K562 (cell line): ENCODE measurements around the gene ADAM22. TPM values are rescaled to one million over a fixed set of nuclear protein-coding genes. Genes with fewer than 3 reads are reported as not detected.
"Not testable (repeated sequence)": the region's sequence is repeated elsewhere in the genome, so short reads cannot be mapped to it uniquely, and the experiment has no call there.

Experiments
- ATAC-seq: fragments of 200-7000 bp; cut with Tn5 transposase; 3 replicates; pipeline ENCODE4 v1.9.1; 2020; ENCODE audit warnings: moderate library complexity
- BruUV-seq: library from RNA; stranded (reverse); fragments of 400-500 nt; replicated peaks from 2 replicates; lab custom pipeline; 2021; lab: Mats Ljungman, UMichigan
- CTCF ChIA-PET: fragments of 300-600 bp; formaldehyde crosslinking; extraction: SDS; loops from one replicate; lab custom pipeline; 2021; ENCODE audit warnings: low intra/inter-chr PET ratio; lab: Yijun Ruan, JAX
- POLR2A ChIA-PET: fragments of 300-600, 350-650 bp; sonication (Branson Sonifier 250); formaldehyde crosslinking; extraction: SDS; loops from one replicate; lab custom pipeline; 2021; ENCODE audit warnings: antibody characterized with exemption, inconsistent platforms; lab: Yijun Ruan, JAX
- DNase-seq, 4 experiments: peaks; one replicate each; pipeline versions ENCODE4 v3.0.0 to v3.0.0-alpha.2; 2011 to 2018; ENCODE audit warnings: low spot score in 3 of 4, mixed read lengths in 3 of 4; ENCODE audit errors: extremely low read depth in 1 of 4
- FAIRE-seq: peaks from 2 replicates; lab custom pipeline; 2011; peaks lifted over from hg19 to GRCh38; lab: Jason Lieb, UNC
- H2AFZ ChIP-seq: 2 replicates; pipeline ENCODE4 v1.6.0; 2011; ENCODE audit warnings: low read depth, low read length, control low read depth, inconsistent platforms
- H3K27ac ChIP-seq: fragments of 200-600 bp; 3 replicates; pipeline ENCODE4 v1.8.0; 2011; ENCODE audit warnings: low read depth, mild to moderate bottlenecking, control low read depth, inconsistent platforms, low read length, moderate library complexity, mixed read lengths; ENCODE audit errors: extremely low read depth
- H3K27me3 ChIP-seq, 2 experiments: fragments of 300-600 bp in 1 of 2; 2 replicates in 1 of 2; 3 replicates in 1 of 2; pipeline versions ENCODE4 v1.6.0 to v1.8.0; 2011; ENCODE audit warnings: inconsistent platforms in 2 of 2, low read length in 2 of 2, mild to moderate bottlenecking in 1 of 2, mixed read lengths in 1 of 2, moderate library complexity in 1 of 2; ENCODE audit not compliant: control insufficient read depth in 2 of 2, insufficient read depth in 2 of 2
- H3K36me3 ChIP-seq: fragments of 300-600 bp; 3 replicates; pipeline ENCODE4 v1.8.0; 2011; ENCODE audit warnings: mild to moderate bottlenecking, low read length, inconsistent platforms; ENCODE audit not compliant: control insufficient read depth, insufficient read depth
- H3K4me1 ChIP-seq, 2 experiments: fragments of 200-600 bp in 1 of 2; replicated peaks in 1 of 2; 2 replicates in 1 of 2; 3 replicates in 1 of 2; pipeline versions ENCODE4 v1.5.1 to v1.8.0; 2011; ENCODE audit warnings: inconsistent platforms in 2 of 2, low read length in 2 of 2, mild to moderate bottlenecking in 1 of 2, mixed read lengths in 1 of 2, moderate library complexity in 1 of 2; ENCODE audit not compliant: control insufficient read depth in 2 of 2, insufficient read depth in 2 of 2
- H3K4me2 ChIP-seq: 2 replicates; pipeline ENCODE4 v1.6.1; 2011; ENCODE audit warnings: low read length, control low read depth, inconsistent platforms, mixed read lengths; ENCODE audit not compliant: insufficient read depth
- H3K4me3 ChIP-seq: fragments of 200-600 bp; sonication (generic), shearing (Covaris generic); 2 replicates; pipeline ENCODE4 v1.5.1; 2016; ENCODE audit warnings: control low read depth, inconsistent platforms
- H3K79me2 ChIP-seq: fragments of 200-600 bp; 3 replicates; pipeline ENCODE4 v1.8.0; 2011; ENCODE audit warnings: low read length, inconsistent platforms; ENCODE audit not compliant: control insufficient read depth, insufficient read depth
- H3K9ac ChIP-seq, 2 experiments: 2 replicates each; pipeline versions ENCODE4 v1.6.0 to v1.6.1; 2011; ENCODE audit warnings: low read depth in 2 of 2, low read length in 2 of 2, control low read depth in 1 of 2, inconsistent platforms in 1 of 2, mild to moderate bottlenecking in 1 of 2, mixed read lengths in 1 of 2; ENCODE audit not compliant: insufficient read depth in 1 of 2
- H3K9me1 ChIP-seq: one replicate; pipeline ENCODE4 v1.6.0; 2011; ENCODE audit warnings: inconsistent platforms, mild to moderate bottlenecking, low read length, moderate library complexity; ENCODE audit not compliant: control insufficient read depth, insufficient read depth
- H3K9me3 ChIP-seq: replicated peaks from 2 replicates; pipeline ENCODE4 v1.5.1; 2011; ENCODE audit warnings: low read depth, low read length, inconsistent platforms; ENCODE audit not compliant: control insufficient read depth, insufficient read depth
- H4K20me1 ChIP-seq: replicated peaks from 2 replicates; pipeline ENCODE4 v1.6.1; 2011; ENCODE audit warnings: low read length, inconsistent platforms, mixed read lengths; ENCODE audit not compliant: control insufficient read depth, insufficient read depth
- E2F8 ChIP-seq: fragments of 450-650 bp; IDR thresholded peaks from 2 replicates; pipeline ENCODE4 v1.7.1; 2018; ENCODE audit warnings: mild to moderate bottlenecking, low read depth; ENCODE audit not compliant: partially characterized antibody
- POLR2A ChIP-seq: fragments of 450-650 bp; conservative IDR thresholded peaks from 2 replicates; pipeline ENCODE4 v1.6.1; 2016
- POLR2AphosphoS5 ChIP-seq: IDR thresholded peaks from 2 replicates; pipeline ENCODE4 v1.6.1; 2011; ENCODE audit warnings: mild to moderate bottlenecking, low read depth, low read length, moderate library complexity; ENCODE audit not compliant: control insufficient read depth, insufficient read depth
- POLR2B ChIP-seq: fragments of 450-650 bp; IDR thresholded peaks from 2 replicates; pipeline ENCODE4 v1.6.1; 2018; ENCODE audit warnings: low read depth; ENCODE audit not compliant: partially characterized antibody
- SUPT5H ChIP-seq: fragments of 450-650 bp; IDR thresholded peaks from 2 replicates; pipeline ENCODE4 v1.6.1; 2016
- ZBTB33 ChIP-seq: sonication (generic); formaldehyde crosslinking; IDR thresholded peaks from 2 replicates; pipeline ENCODE4 v1.8.1; 2023; ENCODE audit warnings: mild to moderate bottlenecking, missing genetic modification reagents
- WGBS: fragments of 100-300 bp; shearing (Covaris generic); methylation state at CpG from one replicate; pipeline ENCODE4 v1.1.6; 2016; ENCODE audit warnings: low coverage, mixed read lengths; ENCODE audit not compliant: insufficient coverage; ENCODE audit errors: missing lambda C conversion rate; 5-methylcytosine and 5-hydroxymethylcytosine counted together
- in situ Hi-C: fragments of 300-500 bp; cut with MboI; formaldehyde crosslinking; loops from 4 replicates; pipeline ENCODE4 v1.15.0; 2018; ENCODE audit warnings: inconsistent platforms, mixed read lengths
- intact Hi-C: fragments of 100-400 bp; cut with micrococcal nuclease; formaldehyde crosslinking; loops from 2 replicates; pipeline ENCODE4 v1.14.2; 2022
- polyA plus RNA-seq, 8 experiments: library from polyadenylated mRNA; depleted of rRNA in 4 of 8; stranded (reverse) in 5 of 8; unstranded in 3 of 8; fragments of >200 nt; fragmentation: Nextera tagmentation in 2 of 8; fragmentation: Illumina TruSeq in 1 of 8; extraction: Ambion mirVana in 2 of 8; extraction: Trizol in 1 of 8; gene quantifications; 2 replicates each; pipeline versions ENCODE4 v1.2.1 to v1.2.3, GENCODE V29; 2011 to 2014; ENCODE audit warnings: inconsistent platforms in 1 of 8, missing spikeins in 1 of 8
- total RNA-seq, 7 experiments: library from RNA; depleted of rRNA in 6 of 7; stranded (reverse); fragments of >200 nt in 6 of 7; fragmentation: Illumina TruSeq in 2 of 7; extraction: Trizol in 2 of 7; gene quantifications; 2 replicates each; pipeline versions ENCODE4 v1.2.1 to v1.2.3, GENCODE V29; 2011 to 2021; ENCODE audit warnings: low replicate concordance in 1 of 7
- TF ChIP-seq, protein P1 (sequence below): fragments of 450-650 bp; formaldehyde crosslinking; conservative IDR thresholded peaks from 2 replicates; pipeline ENCODE4 v1.4.0; 2022; ENCODE audit warnings: mild to moderate bottlenecking, missing genetic modification characterization
- TF ChIP-seq, protein P2 (sequence below), 3 experiments: IDR thresholded peaks in 2 of 3; conservative IDR thresholded peaks in 1 of 3; 2 replicates each; pipeline ENCODE4 v1.5.1; 2011 to 2012; ENCODE audit warnings: low read length in 3 of 3, mild to moderate bottlenecking in 3 of 3, control low read depth in 2 of 3, improper control_type of control experiment in 1 of 3, inconsistent platforms in 1 of 3, low read depth in 1 of 3, mixed read lengths in 1 of 3, moderate library complexity in 1 of 3; ENCODE audit not compliant: insufficient read depth in 2 of 3

ADAM22 gene
- total and polyA plus RNA-seq, 9 of the 15 experiments (the other 6 are each of a cell fraction or from before 2014, with no cell fraction given): 0.01 to 0.58 (median 0.18) TPM

DNA sequence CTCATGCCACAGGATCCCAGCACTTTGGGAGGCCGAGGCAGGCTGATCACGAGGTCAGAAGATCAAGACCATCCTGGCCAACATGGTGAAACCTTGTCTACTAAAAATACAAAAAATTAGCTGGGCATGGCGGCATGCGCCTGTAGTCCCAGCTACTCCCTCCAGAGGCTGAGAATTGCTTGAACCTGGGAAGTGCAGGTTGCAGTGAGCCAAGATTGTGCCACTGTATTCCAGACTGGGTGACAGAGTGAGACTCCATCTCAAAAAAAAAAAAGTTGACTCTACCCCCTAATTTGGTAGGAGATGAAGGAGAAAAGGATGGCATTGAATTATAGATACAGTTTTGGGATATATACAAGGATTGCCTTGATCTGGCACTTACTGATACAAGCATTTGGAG lies 25.2 kb upstream of the ADAM22 start:
- H3K79me2 ChIP-seq, H3K9me1 ChIP-seq, H3K27me3 ChIP-seq, POLR2A ChIA-PET, H3K4me3 ChIP-seq, H2AFZ ChIP-seq, FAIRE-seq, DNase-seq, H3K4me2 ChIP-seq, H3K27ac ChIP-seq, in situ Hi-C loops, H3K9ac ChIP-seq, intact Hi-C loops, H3K9me3 ChIP-seq, H3K4me1 ChIP-seq, BruUV-seq, H4K20me1 ChIP-seq: not testable (repeated sequence)
- ATAC-seq: peak; percentile 73
- CTCF ChIA-PET: interaction anchor here (0.7 kb wide), 1 partner anchor 254 kb away, joined by 3 read pairs; no protein-coding TSS in a partner anchor
- TF ChIP-seq SUPT5H (peak; percentile 75), E2F8 (peak; percentile 30), POLR2B (peak; percentile 61), ZBTB33 (CRISPR knock-in tag) (peak; percentile 51; the same call in 1 of the 2 replicates), POLR2A (peak; percentile 74), POLR2AphosphoS5 (peak; percentile 62; the same call in 1 of the 2 replicates)
- TF ChIP-seq, protein P1, sequence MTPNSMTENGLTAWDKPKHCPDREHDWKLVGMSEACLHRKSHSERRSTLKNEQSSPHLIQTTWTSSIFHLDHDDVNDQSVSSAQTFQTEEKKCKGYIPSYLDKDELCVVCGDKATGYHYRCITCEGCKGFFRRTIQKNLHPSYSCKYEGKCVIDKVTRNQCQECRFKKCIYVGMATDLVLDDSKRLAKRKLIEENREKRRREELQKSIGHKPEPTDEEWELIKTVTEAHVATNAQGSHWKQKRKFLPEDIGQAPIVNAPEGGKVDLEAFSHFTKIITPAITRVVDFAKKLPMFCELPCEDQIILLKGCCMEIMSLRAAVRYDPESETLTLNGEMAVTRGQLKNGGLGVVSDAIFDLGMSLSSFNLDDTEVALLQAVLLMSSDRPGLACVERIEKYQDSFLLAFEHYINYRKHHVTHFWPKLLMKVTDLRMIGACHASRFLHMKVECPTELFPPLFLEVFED (CRISPR knock-in tag): 0 out of 2 replicates have a peak, but pooled peaks have one; percentile 25
- TF ChIP-seq, protein P2, sequence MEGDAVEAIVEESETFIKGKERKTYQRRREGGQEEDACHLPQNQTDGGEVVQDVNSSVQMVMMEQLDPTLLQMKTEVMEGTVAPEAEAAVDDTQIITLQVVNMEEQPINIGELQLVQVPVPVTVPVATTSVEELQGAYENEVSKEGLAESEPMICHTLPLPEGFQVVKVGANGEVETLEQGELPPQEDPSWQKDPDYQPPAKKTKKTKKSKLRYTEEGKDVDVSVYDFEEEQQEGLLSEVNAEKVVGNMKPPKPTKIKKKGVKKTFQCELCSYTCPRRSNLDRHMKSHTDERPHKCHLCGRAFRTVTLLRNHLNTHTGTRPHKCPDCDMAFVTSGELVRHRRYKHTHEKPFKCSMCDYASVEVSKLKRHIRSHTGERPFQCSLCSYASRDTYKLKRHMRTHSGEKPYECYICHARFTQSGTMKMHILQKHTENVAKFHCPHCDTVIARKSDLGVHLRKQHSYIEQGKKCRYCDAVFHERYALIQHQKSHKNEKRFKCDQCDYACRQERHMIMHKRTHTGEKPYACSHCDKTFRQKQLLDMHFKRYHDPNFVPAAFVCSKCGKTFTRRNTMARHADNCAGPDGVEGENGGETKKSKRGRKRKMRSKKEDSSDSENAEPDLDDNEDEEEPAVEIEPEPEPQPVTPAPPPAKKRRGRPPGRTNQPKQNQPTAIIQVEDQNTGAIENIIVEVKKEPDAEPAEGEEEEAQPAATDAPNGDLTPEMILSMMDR (IDR thresholded peaks at IDR 0.05 in 2 of 3, conservative IDR thresholded peaks at IDR 0.05 in 1 of 3; ENCODE audit: insufficient read depth in 2 of 3, low read depth in 1 of 3, low read length in 3 of 3): 0 out of 6 replicates have a peak, but pooled peaks of 1 of the 3 experiments have one; percentile 2
- H3K36me3 ChIP-seq: peaks cover 43% of the 10 kb centered on the region
- WGBS: 89% methylated on average over 4 of the region's 4 CpGs
